Epithelial cell of proximal tubule (primary cell): Measurements from ENCODE around the gene ESRRG. TPM values are rescaled to one million over a fixed set of nuclear protein-coding genes. Genes with fewer than 3 reads are reported as not detected.

Experiments used
- DNase-seq: peaks from one replicate; pipeline ENCODE4 v3.0.0-alpha.2; 2011; ENCODE audit warnings: low read depth
- H3K4me3 ChIP-seq: 2 replicates; pipeline ENCODE4 v1.5.1; 2011; ENCODE audit warnings: low read depth, mild to moderate bottlenecking, low read length
- CTCF ChIP-seq: conservative IDR thresholded peaks from 2 replicates; pipeline ENCODE4 v1.5.1; 2012; ENCODE audit warnings: low read depth, mild to moderate bottlenecking, low read length
- total RNA-seq: library from RNA; depleted of rRNA; stranded (reverse); fragments of >200 nt; gene quantifications from 2 replicates; pipeline ENCODE4 v1.2.3, GENCODE V29; 2015

Gene ESRRG
- total RNA-seq, 1 donor from 2014 or later, result 0.52 TPM

- no peak for TF ChIP-seq CTCF
- DNase-seq, result no peak
- no peak overlapping the region for H3K4me3 ChIP-seq
These were observed 35.0 kb downstream of the ESRRG start for GRCh38 chr1:216688127-216688657.

DNA sequence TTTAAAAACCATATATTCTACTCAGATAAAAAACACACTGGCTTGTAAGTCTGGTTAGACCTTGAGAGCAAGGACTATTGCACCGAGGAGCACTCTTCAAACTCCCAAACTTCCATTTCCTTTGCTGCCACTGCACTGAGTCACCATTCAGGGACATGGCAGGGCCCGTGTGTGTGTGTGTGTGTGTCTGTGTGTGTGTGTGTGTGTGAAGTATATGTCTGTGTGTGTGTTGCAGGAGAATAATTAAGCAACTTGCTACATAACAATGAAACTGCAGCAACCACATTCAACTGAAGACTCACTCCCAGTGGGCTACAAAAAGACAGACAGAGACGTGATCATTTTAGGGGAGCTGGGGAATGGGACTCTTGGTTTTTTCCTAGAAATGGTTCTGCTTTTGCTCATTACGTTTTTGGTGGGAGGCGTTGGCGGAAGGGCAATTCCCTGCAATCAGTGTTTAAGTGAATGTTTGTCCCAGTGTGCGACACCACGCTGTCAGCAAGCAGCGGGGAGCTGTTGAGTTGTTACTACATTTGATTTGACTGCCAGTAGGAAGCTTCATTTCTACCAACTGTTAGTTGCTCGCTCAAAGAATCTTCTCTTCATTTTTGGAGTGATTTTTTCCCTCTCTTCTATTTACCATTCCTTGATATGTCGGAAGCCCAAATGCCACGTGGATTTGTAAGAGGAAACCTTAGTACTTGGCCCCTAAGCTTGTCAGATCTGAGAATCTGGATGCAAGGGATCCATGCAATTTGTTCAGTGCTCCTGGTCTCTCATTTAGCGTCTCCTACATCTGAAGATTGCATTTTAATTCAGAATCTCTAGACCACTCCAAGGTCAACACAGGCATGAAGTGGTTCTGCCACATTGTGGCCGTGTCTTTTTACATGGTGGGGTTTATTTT is 36.1 kb downstream of the ESRRG start:
- no peak for TF ChIP-seq CTCF
- H3K4me3 ChIP-seq, result no peak overlapping the region
- DNase-seq, result no peak

- TF ChIP-seq CTCF, result no peak
- no peak overlapping the region for H3K4me3 ChIP-seq
- no peak for DNase-seq
These were observed 40.5 kb downstream of the ESRRG start for GRCh38 chr1:216682752-216683151.

DNA sequence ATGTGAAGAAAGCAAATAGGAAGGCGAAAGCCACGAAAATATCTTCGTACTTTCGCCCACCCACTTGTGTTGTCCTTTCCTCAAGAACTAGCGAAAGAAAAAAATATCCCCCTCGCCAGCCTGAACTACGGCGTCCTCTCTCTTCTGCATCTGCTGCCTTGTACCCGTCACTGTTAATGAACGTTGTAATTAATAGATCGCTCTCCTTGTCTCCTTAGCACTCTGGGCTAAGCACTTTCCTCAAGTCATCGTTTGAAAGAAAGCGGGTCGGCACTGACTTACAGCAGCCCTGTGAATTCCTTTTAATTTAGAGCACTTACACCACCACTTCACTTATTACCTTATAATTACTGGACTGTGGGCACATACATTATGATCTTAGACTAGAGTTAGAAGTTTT is 44.1 kb downstream of the ESRRG start:
- TF ChIP-seq CTCF, result no peak
- no peak for DNase-seq
- no peak overlapping the region for H3K4me3 ChIP-seq

DNA sequence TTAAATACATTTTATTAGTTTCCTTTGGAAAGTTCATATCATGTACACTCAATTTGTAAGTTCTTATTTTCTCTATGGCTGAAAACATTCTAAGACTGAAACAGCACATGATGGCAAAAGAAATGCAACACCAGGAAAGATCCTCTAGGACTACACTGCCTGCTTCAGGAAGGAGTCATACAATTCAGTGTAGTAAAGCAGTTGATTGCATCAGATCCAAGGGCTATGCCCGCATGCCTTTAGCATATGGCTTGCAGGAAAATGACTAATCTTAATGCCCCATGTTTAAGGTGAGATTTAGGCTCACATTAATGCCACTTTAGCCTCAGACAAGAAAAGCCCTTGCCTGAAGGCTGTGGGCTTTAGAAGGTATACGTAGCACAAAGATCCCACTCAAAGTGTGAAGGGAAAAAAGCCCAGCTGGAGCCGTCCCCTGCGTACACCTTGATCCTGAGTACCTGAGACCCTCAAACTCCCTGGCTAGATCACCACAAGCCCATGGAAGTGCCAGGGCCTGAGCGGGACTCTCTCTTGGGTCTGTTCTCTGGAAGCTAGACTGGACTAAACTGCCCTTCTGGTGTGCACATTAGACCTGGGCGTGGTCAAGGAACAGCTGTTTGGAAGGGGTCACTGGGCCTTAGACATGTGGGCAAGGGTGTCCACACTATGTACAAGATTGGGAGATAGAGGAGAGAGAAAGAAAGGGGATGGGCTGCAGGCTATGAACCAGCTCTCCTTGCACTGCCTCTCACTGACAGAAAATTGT is 52.9 kb downstream of the ESRRG start:
- TF ChIP-seq CTCF, result no peak
- no peak overlapping the region for H3K4me3 ChIP-seq
- DNase-seq, result no peak

DNA sequence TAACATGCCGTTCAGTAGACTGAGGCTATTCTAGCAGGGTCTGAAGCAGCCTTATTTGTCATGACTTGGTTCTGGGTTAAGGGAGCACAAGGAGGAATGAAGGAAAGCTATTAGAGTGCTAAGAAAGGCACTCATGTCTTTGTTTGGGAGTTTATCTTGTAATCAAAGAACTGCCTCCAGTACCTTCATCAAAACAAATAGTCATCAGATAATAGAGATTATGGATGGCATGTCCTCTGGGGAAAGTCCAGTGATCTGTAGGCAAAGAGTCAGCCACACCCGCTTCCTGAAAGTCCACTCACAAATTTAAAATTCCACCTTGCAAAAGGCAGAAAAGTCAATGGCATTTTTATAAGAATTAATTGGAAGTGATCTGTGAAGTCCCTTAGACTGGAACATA is 56.8 kb downstream of the ESRRG start:
- no peak for TF ChIP-seq CTCF
- no peak for DNase-seq
- no peak overlapping the region for H3K4me3 ChIP-seq
